ENCODE measurements around the gene PHTF1.

PHTF1 gene

DNA sequence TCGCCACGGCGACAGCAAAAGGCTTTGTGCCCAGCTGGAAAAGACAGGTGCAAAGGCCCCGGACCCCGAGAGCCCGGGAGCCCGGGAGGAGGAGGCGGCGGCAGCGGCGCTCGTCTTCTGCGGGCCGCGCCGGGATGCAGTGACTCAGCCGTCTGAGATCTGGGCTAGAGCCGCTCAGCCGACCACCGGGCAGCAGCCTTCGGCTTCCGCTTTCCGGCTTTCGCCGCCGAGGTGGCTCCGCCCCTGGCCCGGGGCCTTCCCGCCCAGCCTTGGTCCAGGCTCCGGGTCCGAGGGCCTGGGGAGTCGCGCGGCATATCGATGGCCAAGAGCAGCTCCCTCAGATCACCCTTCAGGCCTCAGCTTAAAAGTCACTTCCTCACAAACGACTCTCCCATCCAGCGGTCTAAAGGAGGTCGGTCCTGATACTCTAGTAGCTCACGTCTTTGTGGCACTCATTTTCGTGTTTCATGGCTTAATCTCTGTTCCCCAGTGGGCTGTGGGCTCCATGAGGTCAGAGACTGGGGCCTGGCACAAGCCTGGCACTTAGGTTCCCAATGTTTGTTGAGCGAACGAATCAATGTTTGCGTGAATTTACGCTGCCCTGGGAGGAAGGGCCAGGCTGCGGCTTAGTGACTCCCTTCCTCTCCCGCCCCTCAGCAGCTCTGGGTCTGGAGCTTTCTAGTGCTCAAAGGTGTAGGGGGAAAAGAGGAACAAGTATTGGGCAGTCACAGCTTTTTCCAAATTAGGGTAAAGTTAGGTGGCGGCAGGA is at the start of gene PHTF1:
PHTF1 (minus strand) TSS at position 154 of the 769 bp plus-strand sequence. CDS start 783 bp downstream, outside the sequence.
- no peak for TF ChIP-seq JUND (IDR thresholded peaks at IDR 0.05; ENCODE audit: low read depth)
- in situ Hi-C loops (cut with HindIII; ENCODE audit: low pct_unique_long_range_greater_than_20kb, low sequenced_read_pairs), result no loop called here
- peak; percentile 42 to 47 for DNase-seq (ENCODE audit: low read depth in 1 of 2, low spot score in 1 of 2)

DNA sequence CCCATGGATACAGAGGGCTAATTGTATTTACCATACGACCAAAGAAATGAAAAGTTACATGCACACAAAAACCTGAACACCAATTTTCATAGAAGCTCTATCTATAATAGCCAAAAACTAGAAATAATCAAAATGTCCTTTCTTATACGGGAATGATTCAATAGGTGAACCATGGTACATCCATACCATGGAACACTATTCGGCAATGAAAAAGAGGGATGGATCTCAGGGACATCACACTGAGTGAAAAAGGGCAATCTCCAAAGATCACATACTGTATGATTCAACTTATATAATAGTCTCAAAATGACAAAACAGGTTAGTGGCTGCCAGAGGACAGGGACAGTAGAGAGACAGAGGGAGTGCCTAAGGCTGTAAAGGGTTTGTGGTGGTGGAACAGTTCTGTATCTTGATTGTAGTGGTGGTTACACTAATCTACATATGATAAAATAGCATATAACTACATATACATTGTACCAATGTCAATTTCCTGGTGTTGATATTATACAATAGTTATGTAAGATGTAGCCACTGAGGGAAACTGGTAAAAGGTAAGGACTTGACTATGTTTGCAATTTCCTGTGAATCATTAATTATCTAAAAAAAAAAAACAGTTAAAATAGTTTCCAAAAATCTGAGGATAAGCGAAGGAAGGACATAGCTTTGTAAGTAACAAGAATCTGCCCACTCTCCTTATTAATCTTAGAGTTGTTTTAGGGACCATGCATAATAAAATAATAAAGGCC is 49.3 kb upstream of the PHTF1 start:
- DNase-seq (ENCODE audit: low read depth in 1 of 2, low spot score in 1 of 2), result no peak
- no peak for TF ChIP-seq JUND (IDR thresholded peaks at IDR 0.05; ENCODE audit: low read depth)
- in situ Hi-C loops (cut with HindIII; ENCODE audit: low pct_unique_long_range_greater_than_20kb, low sequenced_read_pairs), result no loop called here

DNA sequence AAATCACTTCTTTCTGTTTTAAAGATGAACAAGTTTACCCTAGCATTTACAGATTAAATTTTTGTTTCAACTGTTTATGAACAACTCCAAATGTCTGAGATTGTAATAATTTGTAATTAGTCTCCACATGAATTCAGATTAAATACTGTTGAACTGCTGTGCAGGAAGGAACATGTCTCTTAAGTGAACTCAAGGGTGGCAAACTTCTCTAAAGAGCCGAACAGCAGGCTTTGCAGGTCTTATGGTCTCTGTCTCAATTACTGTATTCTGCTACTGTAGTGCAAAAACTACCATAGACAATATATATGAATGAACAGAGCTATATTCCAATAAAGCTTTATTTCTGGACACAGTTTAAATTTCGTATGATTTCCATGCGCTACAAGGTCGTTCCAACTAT is 46.4 kb upstream of the PHTF1 start:
- in situ Hi-C loops (cut with HindIII; ENCODE audit: low pct_unique_long_range_greater_than_20kb, low sequenced_read_pairs), result no loop called here
- TF ChIP-seq JUND (IDR thresholded peaks at IDR 0.05; ENCODE audit: low read depth), result no peak
- no peak for DNase-seq (ENCODE audit: low read depth in 1 of 2, low spot score in 1 of 2)

DNA sequence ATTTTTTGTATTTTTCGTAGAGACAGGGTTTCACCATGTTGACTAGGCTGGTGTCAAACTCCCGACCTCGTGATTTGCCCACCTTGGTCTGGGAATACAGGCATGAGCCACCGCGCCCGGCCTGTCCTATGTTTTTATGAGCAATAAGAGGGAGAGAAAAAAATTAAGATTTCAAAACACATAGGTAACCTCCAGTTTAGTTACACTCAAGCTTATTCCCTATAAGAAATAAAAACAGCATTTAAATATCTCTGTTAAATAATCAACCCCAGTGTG is 45.9 kb upstream of the PHTF1 start:
- TF ChIP-seq JUND (IDR thresholded peaks at IDR 0.05; ENCODE audit: low read depth), result no peak
- in situ Hi-C loops (cut with HindIII; ENCODE audit: low pct_unique_long_range_greater_than_20kb, low sequenced_read_pairs), result no loop called here
- no peak for DNase-seq (ENCODE audit: low read depth in 1 of 2, low spot score in 1 of 2)

DNA sequence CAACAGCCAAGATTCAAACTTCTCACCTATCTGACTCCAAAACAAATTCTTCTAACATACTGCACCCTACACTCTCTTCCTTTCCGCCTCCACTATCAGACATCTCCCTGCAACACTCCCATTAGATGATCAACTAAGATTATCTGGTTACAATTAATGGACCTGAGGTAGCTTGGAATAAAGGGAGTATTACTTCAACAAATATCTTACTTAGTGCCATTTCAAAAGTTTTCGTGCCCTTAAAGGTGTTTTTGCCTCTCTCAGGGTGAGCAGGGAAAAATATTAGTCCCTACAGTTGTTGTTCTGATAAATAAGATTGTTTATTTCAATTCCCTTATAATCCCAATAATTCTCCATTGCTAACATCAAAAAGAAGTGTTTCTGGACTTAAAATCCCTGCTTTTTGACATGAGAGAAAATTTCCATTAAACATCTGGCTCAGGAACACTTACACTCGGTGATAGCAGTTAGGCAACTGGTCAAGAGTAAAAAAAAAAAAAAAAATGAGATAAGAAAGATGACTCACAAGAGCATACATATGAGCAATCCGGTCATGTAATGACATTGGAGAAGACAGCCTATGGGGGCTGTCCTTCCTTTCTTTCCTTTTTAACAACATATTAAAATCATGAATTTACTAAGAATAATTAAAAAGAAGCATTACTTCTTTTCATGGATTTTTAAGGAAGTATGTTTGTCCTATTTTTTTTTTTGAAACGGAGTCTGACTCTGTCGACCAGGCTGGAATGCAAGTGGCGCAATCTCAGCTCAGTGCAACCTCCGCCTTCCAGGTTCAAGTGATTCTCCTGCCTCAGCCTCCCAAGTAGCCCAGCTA is 45.4 kb upstream of the PHTF1 start:
- DNase-seq (ENCODE audit: low read depth in 1 of 2, low spot score in 1 of 2), result no peak
- in situ Hi-C loops (cut with HindIII; ENCODE audit: low pct_unique_long_range_greater_than_20kb, low sequenced_read_pairs), result no loop called here

DNA sequence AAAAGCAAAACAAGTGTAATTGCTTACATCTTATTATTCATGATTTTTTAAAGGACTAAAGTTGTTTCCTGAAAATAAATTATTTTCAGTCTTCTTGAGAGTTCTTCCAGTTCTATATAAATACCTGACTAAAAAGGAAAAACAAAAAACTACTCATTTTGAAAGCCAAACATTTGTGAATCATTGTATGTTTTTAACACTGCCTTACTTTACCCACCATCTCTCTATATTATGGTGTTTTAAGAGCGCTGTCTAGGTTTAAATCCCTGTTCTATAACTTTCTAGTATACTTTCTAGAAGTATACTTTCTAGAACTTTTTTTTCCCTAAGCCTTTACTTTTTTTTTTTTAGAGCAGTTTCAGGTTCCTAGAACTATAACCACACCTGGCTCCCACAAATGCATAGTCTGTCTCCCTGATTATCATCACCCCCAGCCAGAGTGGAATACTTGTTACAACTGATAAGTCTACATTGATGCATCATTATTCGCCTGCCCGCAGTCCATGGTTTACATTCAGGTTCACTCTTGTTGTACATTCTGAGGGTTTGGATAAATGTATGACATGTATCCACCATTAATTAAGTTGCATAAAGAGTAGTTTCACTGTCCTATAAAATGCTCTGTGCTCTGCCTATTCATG is 43.2 kb upstream of the PHTF1 start:
- TF ChIP-seq JUND (IDR thresholded peaks at IDR 0.05; ENCODE audit: low read depth), result no peak
- in situ Hi-C loops (cut with HindIII; ENCODE audit: low pct_unique_long_range_greater_than_20kb, low sequenced_read_pairs), result no loop called here
- DNase-seq (ENCODE audit: low read depth in 1 of 2, low spot score in 1 of 2), result no peak

More for the DNA sequence above, 45.4 kb upstream of the PHTF1 start:
- TF ChIP-seq JUND (IDR thresholded peaks at IDR 0.05; ENCODE audit: low read depth), result no peak

DNA sequence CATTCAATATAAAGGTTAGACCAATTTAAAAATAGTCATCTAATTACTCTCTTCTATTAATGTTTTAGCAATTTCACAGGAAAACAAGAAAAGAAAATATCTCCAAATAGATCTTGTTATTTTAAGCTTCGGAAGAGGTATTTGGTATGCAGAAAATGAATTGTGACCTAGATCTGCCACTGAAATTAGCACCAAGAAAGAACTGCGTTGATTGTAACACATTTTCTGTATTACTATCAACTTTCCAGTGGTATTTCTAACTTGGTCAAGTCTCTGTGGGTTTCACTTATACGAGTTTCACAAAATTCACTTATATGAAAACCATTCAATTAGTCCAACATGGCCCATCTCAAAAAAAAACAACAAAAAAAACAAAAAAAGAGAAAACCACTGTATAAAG is 41.2 kb upstream of the PHTF1 start:
- in situ Hi-C loops (cut with HindIII; ENCODE audit: low pct_unique_long_range_greater_than_20kb, low sequenced_read_pairs), result no loop called here
- TF ChIP-seq JUND (IDR thresholded peaks at IDR 0.05; ENCODE audit: low read depth), result no peak
- no peak for DNase-seq (ENCODE audit: low read depth in 1 of 2, low spot score in 1 of 2)

DNA sequence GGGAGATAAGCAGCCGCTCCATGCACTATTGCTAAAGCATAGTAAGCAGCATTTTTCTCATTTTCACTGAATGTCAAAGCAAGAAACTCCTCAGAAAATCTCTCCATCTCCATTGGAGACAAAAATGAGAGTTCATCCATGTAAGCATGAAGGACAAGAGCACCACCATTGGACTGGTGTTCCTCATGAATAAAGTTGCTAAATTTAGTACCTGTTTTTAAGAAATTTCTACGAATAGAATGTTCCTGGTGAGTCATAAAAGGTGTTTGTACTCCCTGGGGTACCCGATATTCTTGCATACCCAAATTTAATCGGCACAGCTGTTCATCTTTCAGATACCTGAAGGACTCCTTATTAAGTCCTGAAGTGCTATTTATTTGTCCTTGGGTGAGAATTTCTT is 38.2 kb upstream of the PHTF1 start:
- DNase-seq (ENCODE audit: low read depth in 1 of 2, low spot score in 1 of 2), result no peak
- in situ Hi-C loops (cut with HindIII; ENCODE audit: low pct_unique_long_range_greater_than_20kb, low sequenced_read_pairs), result no loop called here
- TF ChIP-seq JUND (IDR thresholded peaks at IDR 0.05; ENCODE audit: low read depth), result no peak

DNA sequence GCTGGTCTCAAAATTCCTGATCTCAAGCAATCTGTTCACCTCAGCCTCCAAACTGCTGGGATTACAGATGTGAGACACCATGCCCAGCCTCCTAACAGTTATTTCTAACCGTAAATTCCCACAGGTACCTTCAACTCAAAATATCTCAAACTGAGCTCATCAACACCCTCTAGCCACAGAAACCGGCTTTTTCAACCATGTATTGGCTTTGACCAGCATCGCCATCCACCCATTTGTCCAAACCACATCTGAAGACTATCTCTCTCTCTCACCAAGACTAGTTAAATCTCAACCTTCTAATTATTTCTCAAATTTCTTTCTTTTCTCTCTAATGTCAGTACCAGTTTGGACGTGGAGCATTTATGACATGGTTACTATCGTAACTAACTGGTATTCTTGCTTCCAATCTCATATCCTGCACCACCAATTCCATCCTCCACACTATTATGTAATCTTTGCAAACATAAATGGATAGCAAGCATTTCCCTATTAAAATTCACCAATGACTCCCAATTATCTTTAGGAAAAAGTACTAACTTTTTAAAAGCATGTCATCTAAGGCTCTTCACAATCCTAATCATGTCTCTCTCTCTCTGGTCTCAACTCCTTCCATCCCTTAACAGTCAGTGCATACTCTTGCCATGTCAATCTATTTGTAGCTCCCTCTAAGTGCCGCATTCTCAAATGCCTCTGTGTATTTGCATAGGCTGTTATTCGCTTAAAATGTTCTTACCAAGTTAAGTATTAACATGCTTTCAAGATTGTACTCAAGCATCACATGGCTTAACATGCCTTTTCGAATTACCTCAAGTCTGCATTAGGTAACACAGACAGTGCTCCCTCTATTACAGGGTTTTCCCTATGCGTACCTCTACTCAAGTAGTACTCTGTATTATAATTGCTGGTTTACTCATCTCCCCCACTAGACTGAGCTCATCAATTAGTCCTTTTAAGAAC is 34.9 kb upstream of the PHTF1 start:
- TF ChIP-seq JUND (IDR thresholded peaks at IDR 0.05; ENCODE audit: low read depth), result no peak
- in situ Hi-C loops (cut with HindIII; ENCODE audit: low pct_unique_long_range_greater_than_20kb, low sequenced_read_pairs), result no loop called here
- DNase-seq (ENCODE audit: low read depth in 1 of 2, low spot score in 1 of 2), result no peak

DNA sequence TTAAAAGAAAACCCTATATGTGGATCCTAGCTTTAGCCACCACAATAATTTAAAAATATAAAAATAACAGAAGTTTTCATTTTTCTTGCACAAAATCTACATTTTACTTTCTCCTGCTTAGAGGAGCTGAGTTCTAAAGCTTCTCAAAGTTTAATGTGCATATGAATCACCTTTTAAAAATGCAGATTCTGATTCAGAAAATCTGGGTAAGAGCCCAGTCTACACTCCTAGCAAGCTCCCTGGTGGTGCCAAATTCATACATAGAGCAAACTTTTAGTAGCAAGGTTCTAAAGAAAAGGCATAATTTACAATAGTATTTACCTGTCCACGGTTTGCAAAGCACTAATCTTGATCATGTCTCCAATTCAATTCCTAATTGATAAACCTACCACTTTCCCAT is 33.7 kb upstream of the PHTF1 start:
- DNase-seq (ENCODE audit: low read depth in 1 of 2, low spot score in 1 of 2), result no peak
- no peak for TF ChIP-seq JUND (IDR thresholded peaks at IDR 0.05; ENCODE audit: low read depth)
- in situ Hi-C loops (cut with HindIII; ENCODE audit: low pct_unique_long_range_greater_than_20kb, low sequenced_read_pairs), result no loop called here

DNA sequence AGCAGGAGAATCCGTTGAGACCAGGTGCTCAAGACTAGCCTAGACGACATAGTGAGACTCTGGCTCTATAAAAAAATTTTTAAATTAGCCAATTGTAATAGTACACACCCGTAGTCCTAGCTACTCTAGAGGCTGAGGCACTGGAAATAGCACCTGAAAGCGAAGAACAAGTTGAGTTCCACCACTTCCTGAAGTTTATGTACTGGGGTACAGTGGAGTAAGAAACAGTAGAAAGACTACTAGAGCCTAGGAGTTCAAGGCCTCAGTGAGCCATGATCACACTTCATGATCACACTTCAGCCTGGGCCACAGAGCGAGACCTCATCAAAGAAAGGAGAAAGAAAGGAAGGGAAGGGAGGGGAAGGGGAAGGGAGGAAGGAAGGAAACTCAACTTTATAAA is 33.2 kb upstream of the PHTF1 start:
- no peak for DNase-seq (ENCODE audit: low read depth in 1 of 2, low spot score in 1 of 2)
- in situ Hi-C loops (cut with HindIII; ENCODE audit: low pct_unique_long_range_greater_than_20kb, low sequenced_read_pairs), result no loop called here
- TF ChIP-seq JUND (IDR thresholded peaks at IDR 0.05; ENCODE audit: low read depth), result no peak

Measured in T47D (cell line).